ENCODE measurements around the gene PCBP2.

PCBP2 gene

GRCh38 chr12:53513712-53514410, 62.0 kb downstream of the PCBP2 start:
- no peak for DNase-seq

DNA sequence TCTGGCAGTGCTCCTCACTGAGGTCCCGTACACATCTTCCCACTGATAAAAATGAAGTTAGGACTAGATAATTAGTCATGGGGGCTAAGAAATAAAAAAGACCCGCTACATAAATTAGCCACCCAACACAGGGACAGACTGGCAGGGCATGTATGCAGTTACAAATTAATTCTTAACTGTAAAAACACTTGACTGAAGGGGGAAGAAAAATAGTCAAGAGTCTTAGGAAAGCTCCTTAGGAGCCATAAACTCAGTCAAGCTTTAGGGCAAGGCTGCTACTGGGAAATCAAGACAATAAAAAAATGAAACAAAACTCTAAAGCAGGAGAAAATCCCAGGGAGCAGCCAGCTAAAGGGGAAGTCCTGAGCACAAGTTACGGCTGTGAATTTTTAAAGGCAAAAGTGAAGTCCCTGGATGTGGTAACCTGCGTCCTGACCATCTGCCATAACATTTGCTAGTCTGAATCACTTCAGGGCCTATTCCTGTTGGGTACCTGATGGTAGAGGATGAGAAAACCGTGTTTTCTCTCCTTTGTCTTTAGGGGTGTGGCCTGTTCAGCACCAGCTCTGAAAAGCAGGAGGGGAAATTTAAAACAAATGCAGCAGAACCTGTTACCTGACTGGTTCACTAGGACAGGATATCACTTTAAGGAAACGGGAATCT, 62.9 kb downstream of the PCBP2 start:
- DNase-seq: no peak

DNA sequence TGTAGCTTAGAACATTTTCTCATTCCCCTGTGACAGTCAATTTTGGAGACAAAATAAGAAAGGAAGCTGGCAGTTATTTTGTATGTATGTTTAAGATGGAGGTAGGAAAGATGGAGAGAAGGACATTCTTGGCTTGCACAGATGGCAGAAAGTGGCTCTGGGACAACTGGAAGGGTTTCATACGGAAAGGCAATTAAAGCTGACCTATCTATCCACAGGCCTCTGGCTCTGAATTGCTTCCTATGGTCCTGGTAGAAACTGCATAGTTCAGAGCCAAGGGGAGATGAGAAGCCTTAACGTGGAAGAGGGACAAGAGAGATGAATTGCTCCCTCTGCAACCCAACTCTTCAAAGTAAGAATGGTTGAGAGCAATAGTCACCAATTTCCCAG, 63.4 kb downstream of the PCBP2 start:
- no peak for DNase-seq

DNA sequence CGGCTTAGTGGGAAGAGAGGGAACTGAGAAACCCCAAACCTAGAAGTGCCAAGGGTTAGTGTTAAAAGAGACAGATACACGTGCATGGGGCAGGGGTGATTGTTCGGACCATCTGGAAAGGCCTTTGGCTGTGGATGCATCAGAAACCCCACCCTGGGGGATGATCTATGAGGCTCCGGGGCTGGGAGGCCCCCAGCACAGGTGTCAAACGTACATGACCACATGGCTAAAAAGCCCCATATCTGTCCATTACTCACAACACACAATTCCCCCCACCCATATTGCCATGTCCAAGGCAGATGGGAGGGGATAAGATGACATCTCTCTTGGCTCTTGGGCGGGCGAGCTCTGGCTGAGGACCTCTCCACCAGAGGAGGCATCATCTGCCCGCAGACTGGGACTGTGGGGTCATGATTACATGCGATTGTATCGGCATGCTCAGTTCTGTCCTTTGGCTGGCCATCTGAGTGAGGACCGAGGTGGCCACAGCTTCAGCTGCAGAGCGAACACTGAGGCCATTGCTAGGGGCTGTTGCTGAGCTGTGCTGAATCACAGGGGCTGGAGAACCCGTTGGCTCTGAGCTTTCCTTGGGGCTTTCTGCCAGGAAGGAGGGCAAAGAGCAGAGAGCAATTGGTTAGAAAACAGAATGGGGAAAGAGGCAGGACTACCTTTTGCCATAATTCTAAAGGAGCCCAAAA, 65.0 kb downstream of the PCBP2 start:
- DNase-seq: no peak

GRCh38 chr12:53518381-53518780, 66.5 kb downstream of the PCBP2 start:
- no peak for DNase-seq

GRCh38 chr12:53523131-53523530, 71.2 kb downstream of the PCBP2 start:
- no peak for DNase-seq

GRCh38 chr12:53524476-53524875, 72.6 kb downstream of the PCBP2 start:
- DNase-seq: no peak

- no peak for DNase-seq
Observed at GRCh38 chr12:53530061-53530460, 78.2 kb downstream of the PCBP2 start.
